ENCODE data around the gene DMBT1.

The DMBT1 gene

DNA sequence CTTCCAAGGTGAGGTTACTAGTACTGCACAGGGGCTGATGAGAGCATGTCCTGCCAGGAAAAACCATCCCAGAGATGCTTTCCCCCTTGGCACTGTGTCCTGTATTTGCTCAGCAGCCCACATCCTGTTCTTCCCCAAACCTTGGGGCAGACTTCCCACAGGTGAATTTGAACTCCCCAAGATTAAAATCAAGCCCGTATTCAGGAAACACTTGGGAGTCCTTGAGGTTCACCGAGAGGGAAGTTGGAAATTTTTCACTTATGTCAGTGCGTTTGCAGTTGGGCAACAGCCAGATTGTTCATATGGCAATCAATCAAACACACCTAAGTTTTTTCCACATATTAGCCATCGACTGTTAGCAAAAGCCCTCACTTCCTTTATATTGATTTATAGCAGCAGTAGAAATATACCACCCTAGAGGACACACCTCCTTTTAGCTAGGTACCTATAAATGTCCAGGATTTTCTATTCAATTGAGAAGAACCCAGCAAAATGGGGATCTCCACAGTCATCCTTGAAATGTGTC is at the start of gene DMBT1:
DMBT1 (plus strand) TSS at position 476 of the 526 bp plus-strand sequence; CDS start at position 493, 17 bp downstream.
- no peak for DNase-seq (ENCODE audit: low spot score)
- TF ChIP-seq, protein P1, sequence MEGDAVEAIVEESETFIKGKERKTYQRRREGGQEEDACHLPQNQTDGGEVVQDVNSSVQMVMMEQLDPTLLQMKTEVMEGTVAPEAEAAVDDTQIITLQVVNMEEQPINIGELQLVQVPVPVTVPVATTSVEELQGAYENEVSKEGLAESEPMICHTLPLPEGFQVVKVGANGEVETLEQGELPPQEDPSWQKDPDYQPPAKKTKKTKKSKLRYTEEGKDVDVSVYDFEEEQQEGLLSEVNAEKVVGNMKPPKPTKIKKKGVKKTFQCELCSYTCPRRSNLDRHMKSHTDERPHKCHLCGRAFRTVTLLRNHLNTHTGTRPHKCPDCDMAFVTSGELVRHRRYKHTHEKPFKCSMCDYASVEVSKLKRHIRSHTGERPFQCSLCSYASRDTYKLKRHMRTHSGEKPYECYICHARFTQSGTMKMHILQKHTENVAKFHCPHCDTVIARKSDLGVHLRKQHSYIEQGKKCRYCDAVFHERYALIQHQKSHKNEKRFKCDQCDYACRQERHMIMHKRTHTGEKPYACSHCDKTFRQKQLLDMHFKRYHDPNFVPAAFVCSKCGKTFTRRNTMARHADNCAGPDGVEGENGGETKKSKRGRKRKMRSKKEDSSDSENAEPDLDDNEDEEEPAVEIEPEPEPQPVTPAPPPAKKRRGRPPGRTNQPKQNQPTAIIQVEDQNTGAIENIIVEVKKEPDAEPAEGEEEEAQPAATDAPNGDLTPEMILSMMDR (IDR thresholded peaks at IDR 0.05; ENCODE audit: extremely low read depth, missing control alignments) = no peak

DNA sequence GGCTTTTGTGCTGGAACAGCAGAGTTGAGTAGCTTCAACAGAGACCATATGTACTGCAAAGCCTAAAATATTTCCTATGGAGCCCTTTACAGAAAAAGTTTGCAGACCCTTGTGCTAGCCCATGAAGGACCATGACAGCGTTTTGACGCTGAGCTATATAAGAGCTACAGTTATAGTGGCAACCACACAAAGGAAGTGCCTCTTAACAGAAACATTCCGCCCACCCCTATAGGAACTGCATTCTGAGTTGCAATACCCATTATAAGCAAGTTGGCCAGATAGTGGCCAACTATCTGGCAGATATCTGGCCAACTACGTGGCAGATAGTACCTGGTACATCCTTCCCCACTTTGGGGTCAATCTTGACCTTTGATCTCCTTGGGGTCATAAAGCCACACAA is 47.5 kb upstream of the DMBT1 start:
- TF ChIP-seq, protein P1 (IDR thresholded peaks at IDR 0.05; ENCODE audit: extremely low read depth, missing control alignments) = no peak
- no peak for DNase-seq (ENCODE audit: low spot score)

DNA sequence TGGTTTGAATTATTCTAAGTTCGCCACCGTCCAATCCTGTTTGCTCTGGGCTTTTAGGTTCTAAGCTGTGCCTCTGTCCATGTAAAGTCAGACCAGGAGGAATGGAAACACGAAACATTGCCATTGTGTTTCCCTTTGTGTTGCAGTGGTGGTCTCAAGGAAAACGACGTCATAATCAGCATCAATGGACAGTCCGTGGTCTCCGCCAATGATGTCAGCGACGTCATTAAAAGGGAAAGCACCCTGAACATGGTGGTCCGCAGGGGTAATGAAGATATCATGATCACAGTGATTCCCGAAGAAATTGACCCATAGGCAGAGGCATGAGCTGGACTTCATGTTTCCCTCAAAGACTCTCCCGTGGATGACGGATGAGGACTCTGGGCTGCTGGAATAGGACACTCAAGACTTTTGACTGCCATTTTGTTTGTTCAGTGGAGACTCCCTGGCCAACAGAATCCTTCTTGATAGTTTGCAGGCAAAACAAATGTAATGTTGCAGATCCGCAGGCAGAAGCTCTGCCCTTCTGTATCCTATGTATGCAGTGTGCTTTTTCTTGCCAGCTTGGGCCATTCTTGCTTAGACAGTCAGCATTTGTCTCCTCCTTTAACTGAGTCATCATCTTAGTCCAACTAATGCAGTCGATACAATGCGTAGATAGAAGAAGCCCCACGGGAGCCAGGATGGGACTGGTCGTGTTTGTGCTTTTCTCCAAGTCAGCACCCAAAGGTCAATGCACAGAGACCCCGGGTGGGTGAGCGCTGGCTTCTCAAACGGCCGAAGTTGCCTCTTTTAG is 46.3 kb upstream of the DMBT1 start:
- no peak for DNase-seq (ENCODE audit: low spot score)
- TF ChIP-seq, protein P1 (IDR thresholded peaks at IDR 0.05; ENCODE audit: extremely low read depth, missing control alignments) = no peak

DNA sequence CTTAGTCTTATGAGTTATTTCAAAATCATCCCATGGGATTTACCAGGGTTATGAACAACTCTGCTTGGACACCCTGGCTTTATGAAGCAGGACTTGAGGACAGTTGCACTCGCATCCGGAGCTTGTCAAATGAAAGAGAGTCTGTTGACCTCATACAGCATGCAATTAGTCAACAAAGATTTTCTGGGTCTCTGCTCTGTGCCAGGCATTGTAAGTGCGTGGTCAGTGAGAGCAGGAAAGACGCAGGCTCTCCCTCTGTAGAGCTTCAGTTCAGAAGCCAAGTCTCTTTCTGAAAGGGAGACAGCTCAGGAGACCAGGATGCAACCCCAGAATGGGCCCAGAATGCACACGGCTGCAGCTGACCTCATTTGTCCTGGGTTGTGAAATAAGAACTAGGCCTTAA is 45.5 kb upstream of the DMBT1 start:
- TF ChIP-seq, protein P1 (IDR thresholded peaks at IDR 0.05; ENCODE audit: extremely low read depth, missing control alignments) = no peak
- DNase-seq (ENCODE audit: low spot score) = no peak

DNA sequence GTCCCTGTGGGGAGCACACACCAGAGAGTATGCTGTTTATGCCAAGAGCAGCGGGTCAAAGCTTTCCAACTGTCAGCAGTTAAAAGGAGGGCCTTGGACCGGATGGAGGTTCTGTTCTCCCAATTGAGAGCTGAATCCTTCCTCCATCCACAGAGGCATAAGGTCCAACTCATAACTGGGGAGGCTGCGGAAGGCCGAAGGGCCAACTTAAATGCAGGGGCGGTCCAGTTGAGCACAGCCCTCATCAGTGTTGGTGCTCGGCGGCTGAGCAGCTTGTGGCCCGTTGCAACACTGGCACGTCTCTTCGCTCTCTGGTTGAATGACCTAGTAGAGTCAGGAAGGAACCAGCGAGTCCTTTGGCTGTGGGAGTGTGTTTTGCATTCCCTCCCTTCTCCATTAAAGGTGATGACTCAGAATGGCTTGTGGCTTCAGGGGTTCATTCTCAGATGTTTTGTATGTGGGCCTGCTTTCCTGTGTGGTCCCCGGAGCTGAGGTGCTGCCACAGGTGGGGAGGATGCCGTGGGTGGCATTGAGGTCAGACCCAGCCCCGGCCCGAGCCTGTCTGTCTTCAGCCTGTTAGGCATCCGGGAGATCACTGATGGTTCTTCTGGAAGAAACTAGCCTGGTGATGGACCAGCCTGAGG is 44.8 kb upstream of the DMBT1 start:
- DNase-seq (ENCODE audit: low spot score) = no peak
- TF ChIP-seq, protein P1 (IDR thresholded peaks at IDR 0.05; ENCODE audit: extremely low read depth, missing control alignments) = no peak

DNA sequence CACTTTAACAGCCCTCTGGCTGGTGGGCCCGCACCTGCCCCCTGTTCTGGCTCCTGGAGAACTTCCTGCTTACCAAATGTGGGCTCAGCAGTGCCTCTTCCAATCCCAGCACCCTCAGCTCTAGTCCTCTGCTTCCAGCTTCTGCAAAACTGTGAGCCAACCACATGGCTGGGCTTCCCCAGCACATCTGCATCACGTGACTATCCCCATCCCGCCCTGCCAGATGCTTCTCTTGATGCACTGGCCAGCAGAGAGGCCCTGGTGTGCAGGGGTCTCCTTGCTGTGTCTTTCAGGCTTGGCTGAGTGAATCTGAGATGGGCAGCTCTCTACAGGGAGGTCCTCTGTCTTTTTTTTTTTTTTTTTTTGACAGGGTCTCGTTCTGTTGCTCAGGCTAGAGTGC is 43.8 kb upstream of the DMBT1 start:
- TF ChIP-seq, protein P1 (IDR thresholded peaks at IDR 0.05; ENCODE audit: extremely low read depth, missing control alignments) = no peak
- DNase-seq (ENCODE audit: low spot score) = no peak

DNA sequence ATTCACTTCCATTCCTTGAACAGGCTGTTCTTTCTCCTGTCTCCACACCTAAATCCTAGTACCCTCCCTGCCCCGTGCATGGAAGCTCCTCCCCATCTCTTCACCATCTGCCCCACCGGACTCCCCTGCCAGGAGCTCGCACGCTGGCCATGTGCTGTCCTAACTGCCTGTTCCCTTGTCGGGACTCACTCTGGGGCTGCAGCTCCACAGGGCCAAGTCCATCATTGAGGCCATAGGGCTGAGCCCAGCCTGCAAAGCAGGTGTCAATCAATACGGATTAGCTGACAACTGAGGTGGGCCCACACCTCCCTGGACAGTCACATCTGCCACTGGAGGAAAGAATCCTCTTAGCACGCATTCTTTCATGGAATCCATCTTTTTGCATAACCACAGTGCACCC is 41.4 kb upstream of the DMBT1 start:
- TF ChIP-seq, protein P1 (IDR thresholded peaks at IDR 0.05; ENCODE audit: extremely low read depth, missing control alignments) = no peak
- DNase-seq (ENCODE audit: low spot score) = no peak

All from GM20000 (cell line).